Esophagus squamous epithelium (tissue), 5 donors: ENCODE measurements around the gene RAI14. TPM values are rescaled to one million over a fixed set of nuclear protein-coding genes. Genes with fewer than 3 reads are reported as not detected.

Experiments used
- DNase-seq: peaks from one replicate; lab custom pipeline; 2025; lab: John Stamatoyannopoulos, UW
- H3K27ac ChIP-seq, 4 donors: fragments of 200-600 bp; sonication (generic); one replicate each; pipeline ENCODE4 v1.5.1; 2016 to 2019; ENCODE audit warnings: mild to moderate bottlenecking in 1 of 4
- H3K27me3 ChIP-seq, 4 donors: fragments of 200-600 bp; sonication (generic); 1 replicate in 3 of 4; 2 replicates in 1 of 4; pipeline versions ENCODE4 v1.5.1 to v1.6.0; 2017 to 2021; ENCODE audit warnings: antibody characterized with exemption in 1 of 4
- H3K36me3 ChIP-seq, 3 donors: fragments of 200-600 bp; sonication (generic); one replicate each; pipeline ENCODE4 v1.5.1; 2016 to 2019
- H3K4me1 ChIP-seq, 3 donors: fragments of 200-600 bp; sonication (generic); one replicate each; pipeline ENCODE4 v1.5.1; 2017 to 2019
- H3K4me3 ChIP-seq, 4 donors: fragments of 200-600 bp; sonication (generic); 1 replicate in 3 of 4; 2 replicates in 1 of 4; pipeline ENCODE4 v1.5.1; 2016 to 2019; ENCODE audit warnings: mild to moderate bottlenecking in 2 of 4, moderate library complexity in 1 of 4
- H3K9me3 ChIP-seq, 3 donors: fragments of 200-600 bp; sonication (generic); one replicate each; pipeline ENCODE4 v1.5.1; 2016 to 2019
- POLR2A ChIP-seq, 4 donors: fragments of 450-650 bp; IDR thresholded peaks; one replicate each; pipeline ENCODE4 v1.6.1; 2017; ENCODE audit warnings: antibody characterized with exemption in 4 of 4, mild to moderate bottlenecking in 4 of 4, moderate library complexity in 3 of 4
- WGBS, 2 donors: methylation state at CpG; one replicate each; pipeline ENCODE4 v1.1.5; 2018; 5-methylcytosine and 5-hydroxymethylcytosine counted together
- intact Hi-C: fragments of 100-400 bp; cut with DNase I; formaldehyde crosslinking; loops from one replicate; pipeline ENCODE4 v1.15.0; 2022
- total RNA-seq, 4 donors: library from RNA; depleted of rRNA; stranded (reverse); fragments of >200 nt; gene quantifications; one replicate each; pipeline ENCODE4 v1.1.0, GENCODE V29; 2016
- TF ChIP-seq, protein P1 (sequence below), 6 experiments: fragments of 450-650 bp in 4 of 6; fragments of 200-600 bp in 2 of 6; sonication (generic) in 2 of 6; IDR thresholded peaks; one replicate each; pipeline ENCODE4 v1.5.1; 2016 to 2019; ENCODE audit warnings: antibody characterized with exemption in 6 of 6, mild to moderate bottlenecking in 4 of 6, moderate library complexity in 4 of 6
- donor health status: DM: yes; HTN: yes; CAD: no.

RAI14 gene
- total RNA-seq, 4 donors from 2014 or later = 5.2 to 18.7 (median 9.0) TPM

GRCh38 chr5:34833976-34834793 lies 178.1 kb downstream of the RAI14 start:
- intact Hi-C loops = no loop called here
- no peaks in the 10 kb centered on the region for H3K9me3 ChIP-seq
- TF ChIP-seq, protein P1, sequence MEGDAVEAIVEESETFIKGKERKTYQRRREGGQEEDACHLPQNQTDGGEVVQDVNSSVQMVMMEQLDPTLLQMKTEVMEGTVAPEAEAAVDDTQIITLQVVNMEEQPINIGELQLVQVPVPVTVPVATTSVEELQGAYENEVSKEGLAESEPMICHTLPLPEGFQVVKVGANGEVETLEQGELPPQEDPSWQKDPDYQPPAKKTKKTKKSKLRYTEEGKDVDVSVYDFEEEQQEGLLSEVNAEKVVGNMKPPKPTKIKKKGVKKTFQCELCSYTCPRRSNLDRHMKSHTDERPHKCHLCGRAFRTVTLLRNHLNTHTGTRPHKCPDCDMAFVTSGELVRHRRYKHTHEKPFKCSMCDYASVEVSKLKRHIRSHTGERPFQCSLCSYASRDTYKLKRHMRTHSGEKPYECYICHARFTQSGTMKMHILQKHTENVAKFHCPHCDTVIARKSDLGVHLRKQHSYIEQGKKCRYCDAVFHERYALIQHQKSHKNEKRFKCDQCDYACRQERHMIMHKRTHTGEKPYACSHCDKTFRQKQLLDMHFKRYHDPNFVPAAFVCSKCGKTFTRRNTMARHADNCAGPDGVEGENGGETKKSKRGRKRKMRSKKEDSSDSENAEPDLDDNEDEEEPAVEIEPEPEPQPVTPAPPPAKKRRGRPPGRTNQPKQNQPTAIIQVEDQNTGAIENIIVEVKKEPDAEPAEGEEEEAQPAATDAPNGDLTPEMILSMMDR (IDR thresholded peaks at IDR 0.05) = no peak
- no peak for TF ChIP-seq POLR2A (IDR thresholded peaks at IDR 0.05)
- no peak for DNase-seq
- WGBS, 2 donors = 69 to 74% methylated on average over 9 of the region's 9 CpGs
- no peaks in the 10 kb centered on the region for H3K27me3 ChIP-seq
- H3K4me1 ChIP-seq = peaks cover 0 to 23% (median 0%) of the 10 kb centered on the region in 3 donors
- H3K4me3 ChIP-seq = no peak overlapping the region
- H3K27ac ChIP-seq = peak overlapping the region in 2 of 4 donors; percentile 54 to 62
- H3K36me3 ChIP-seq = peaks cover 0 to 31% (median 0%) of the 10 kb centered on the region in 3 donors

GRCh38 chr5:34834794-34835089 lies 178.6 kb downstream of the RAI14 start:
- WGBS, 2 donors = 67 to 75% methylated on average over 1 of the region's 1 CpG

GRCh38 chr5:34835664-34836063 lies 179.5 kb downstream of the RAI14 start:
- Histone ChIP-seq H3K4me3 (no peak overlapping the region), H3K27me3 (no peaks in the 10 kb centered on the region), H3K36me3 (peaks cover 0 to 16% (median 0%) of the 10 kb centered on the region in 3 donors), H3K4me1 (peaks cover 0 to 31% (median 0%) of the 10 kb centered on the region in 3 donors), H3K27ac (no peak overlapping the region), H3K9me3 (no peaks in the 10 kb centered on the region)
- intact Hi-C loops = no loop called here
- no peak for TF ChIP-seq POLR2A (IDR thresholded peaks at IDR 0.05)
- TF ChIP-seq, protein P1 (IDR thresholded peaks at IDR 0.05) = no peak
- 86 to 87% methylated on average over 3 of the region's 3 CpGs for WGBS, 2 donors
- no peak for DNase-seq

More at GRCh38 chr5:34834794-34835089, 178.6 kb downstream of the RAI14 start:
- TF ChIP-seq POLR2A (IDR thresholded peaks at IDR 0.05) = no peak
- TF ChIP-seq, protein P1 (IDR thresholded peaks at IDR 0.05) = no peak
- peaks cover 0 to 25% (median 0%) of the 10 kb centered on the region in 3 donors for H3K36me3 ChIP-seq
- H3K27ac ChIP-seq = no peak overlapping the region
- intact Hi-C loops = no loop called here
- DNase-seq = no peak
- H3K4me3 ChIP-seq = no peak overlapping the region
- H3K27me3 ChIP-seq = no peaks in the 10 kb centered on the region
- H3K9me3 ChIP-seq = no peaks in the 10 kb centered on the region
- peaks cover 0 to 29% (median 0%) of the 10 kb centered on the region in 3 donors for H3K4me1 ChIP-seq

DNA sequence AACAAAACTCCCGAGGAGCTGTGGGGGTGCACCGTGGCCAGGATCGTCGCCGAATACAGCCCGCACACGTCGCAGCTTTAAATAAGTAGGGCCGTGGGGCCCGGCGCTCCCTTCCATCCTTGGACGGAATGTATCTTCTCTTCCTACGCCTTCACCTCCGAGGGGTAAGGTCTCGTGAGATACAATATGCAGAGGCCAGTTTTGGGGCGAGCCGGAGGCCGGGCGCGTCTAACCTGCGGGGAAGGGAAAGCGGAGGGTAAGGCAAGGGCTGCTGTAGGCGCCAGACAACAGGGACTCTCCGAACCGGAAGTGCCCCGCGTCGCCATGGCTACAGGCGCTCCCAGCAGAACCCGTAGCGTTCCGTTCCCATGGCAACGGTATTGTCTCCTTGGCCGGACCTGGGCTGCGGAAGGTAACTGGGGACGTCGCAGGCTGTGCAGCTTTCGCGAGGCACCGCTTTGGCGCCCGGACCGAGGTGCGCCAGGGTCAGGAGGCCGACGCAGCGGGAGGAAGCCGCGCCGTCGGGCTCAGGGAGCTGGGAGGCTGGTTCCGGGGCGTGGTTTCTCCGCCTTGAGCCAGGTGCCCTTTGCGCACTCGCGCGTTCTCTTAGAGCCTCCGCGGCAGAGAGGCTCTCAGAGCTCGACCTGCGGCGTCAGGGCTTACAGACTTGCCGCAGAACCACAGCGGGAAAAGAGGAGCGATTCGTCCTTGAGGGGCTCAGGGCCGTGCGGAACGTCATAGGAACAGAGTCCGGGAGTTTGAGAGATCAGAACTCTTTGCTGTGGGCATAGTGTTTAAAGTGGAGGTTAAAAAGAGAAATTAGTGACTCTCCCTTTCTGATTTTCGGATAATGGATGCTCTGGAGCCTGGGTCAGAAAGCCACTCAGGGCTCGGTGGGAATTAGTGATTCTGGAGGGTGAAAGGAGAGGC lies 182.9 kb downstream of the RAI14 start, which contains the start of gene TTC23L:
Gene TTC23L (plus strand): TSS at position 380 of the 930 bp plus-strand sequence. CDS start 1,508 bp downstream, outside the sequence.
- Histone ChIP-seq H3K9me3 (no peaks in the 10 kb centered on the region), H3K4me3 (peak within 1 kb of the TSS; percentile 72 to 91 (median 74)), H3K27me3 (no peaks in the 10 kb centered on the region), H3K4me1 (peaks cover 0 to 23% (median 0%) of the 10 kb centered on the region in 3 donors), H3K36me3 (no peaks in the 10 kb centered on the region), H3K27ac (peak within 1 kb of the TSS; percentile 52 to 84 (median 68))
- peak; percentile 62 for DNase-seq
- intact Hi-C loops = no loop called here
- WGBS, 2 donors = 8 to 10% methylated on average over 9 to 31 of the region's 73 CpGs
- TF ChIP-seq, protein P1 (IDR thresholded peaks at IDR 0.05) = no peak
- peak in 2 of 4 donors; percentile 29 to 57 for TF ChIP-seq POLR2A (IDR thresholded peaks at IDR 0.05)
